OCI-LY7 (cell line): ENCODE measurements around the gene FARP2. TPM values are rescaled to one million over a fixed set of nuclear protein-coding genes. Genes with fewer than 3 reads are reported as not detected.

Experiments used
- BruUV-seq: library from RNA; stranded (reverse); fragments of 400-500 nt; replicated peaks from 2 replicates; lab custom pipeline; 2021; lab: Mats Ljungman, UMichigan
- CTCF ChIA-PET: fragments of 300-600 bp; sonication (Branson Sonifier 250); formaldehyde crosslinking; loops from one replicate; lab custom pipeline; 2022; ENCODE audit warnings: antibody characterized with exemption; ENCODE audit not compliant: unreplicated experiment; lab: Charles Lee
- POLR2A ChIA-PET: fragments of 300-600 bp; sonication (Branson Sonifier 250); formaldehyde crosslinking; loops from one replicate; lab custom pipeline; 2022; ENCODE audit warnings: antibody characterized with exemption; lab: Charles Lee
- DNase-seq: peaks from one replicate; pipeline ENCODE4 v3.0.0-alpha.2; 2015; ENCODE audit warnings: low spot score
- H2AFZ ChIP-seq: fragments of 200-600 bp; sonication (generic), shearing (Covaris generic); 2 replicates; pipeline ENCODE4 v1.6.1; 2014; ENCODE audit warnings: mild to moderate bottlenecking, antibody characterized with exemption, low read length, moderate library complexity
- H3K27ac ChIP-seq: fragments of 200-600 bp; sonication (generic); 2 replicates; pipeline ENCODE4 v1.5.1; 2014; ENCODE audit warnings: mixed run types, low read depth, mild to moderate bottlenecking, moderate library complexity, low read length, inconsistent platforms; ENCODE audit not compliant: poor library complexity, severe bottlenecking
- H3K36me3 ChIP-seq: fragments of 200-600 bp; sonication (generic); 2 replicates; pipeline ENCODE4 v1.6.1; 2014; ENCODE audit warnings: mild to moderate bottlenecking, antibody characterized with exemption, low read length, moderate library complexity, mixed read lengths; ENCODE audit not compliant: insufficient read depth
- H3K4me1 ChIP-seq: fragments of 200-600 bp; sonication (generic); 2 replicates; pipeline ENCODE4 v1.5.1; 2014; ENCODE audit warnings: mild to moderate bottlenecking, low read length; ENCODE audit not compliant: insufficient read depth, poor library complexity, severe bottlenecking
- H3K4me2 ChIP-seq: fragments of 200-600 bp; sonication (generic); 2 replicates; pipeline ENCODE4 v1.6.1; 2014; ENCODE audit warnings: mild to moderate bottlenecking, low read length
- H3K4me3 ChIP-seq: fragments of 200-600 bp; sonication (generic); 2 replicates; pipeline ENCODE4 v1.5.1; 2014; ENCODE audit warnings: mild to moderate bottlenecking, low read depth, low read length; ENCODE audit not compliant: poor library complexity, severe bottlenecking
- H3K79me2 ChIP-seq: fragments of 200-600 bp; sonication (generic); 2 replicates; pipeline ENCODE4 v1.6.1; 2016; ENCODE audit warnings: low read depth, mild to moderate bottlenecking, low read length, moderate library complexity, mixed read lengths; ENCODE audit not compliant: insufficient read depth
- H3K9me2 ChIP-seq: fragments of 200-600 bp; sonication (generic); 2 replicates; pipeline ENCODE4 v1.6.1; 2016; ENCODE audit warnings: mild to moderate bottlenecking, low read length, mixed read lengths; ENCODE audit not compliant: insufficient read depth
- H3K9me3 ChIP-seq: fragments of 200-600 bp; sonication (generic); 2 replicates; pipeline ENCODE4 v1.6.1; 2014; ENCODE audit warnings: mild to moderate bottlenecking, mixed run types, low read length, mixed read lengths
- H4K20me1 ChIP-seq: fragments of 200-600 bp; sonication (generic); 2 replicates; pipeline ENCODE4 v1.6.1; 2014; ENCODE audit warnings: mild to moderate bottlenecking, antibody characterized with exemption, low read length, moderate library complexity, mixed read lengths; ENCODE audit not compliant: insufficient read depth
- EZH2phosphoT487 ChIP-seq: fragments of 200-600 bp; sonication (generic); IDR thresholded peaks from 2 replicates; pipeline ENCODE4 v1.6.1; 2018; ENCODE audit warnings: low read depth, borderline replicate concordance, mild to moderate bottlenecking, mixed run types, antibody characterized with exemption, low read length, moderate library complexity, mixed read lengths
- intact Hi-C: fragments of 100-400 bp; cut with micrococcal nuclease; formaldehyde crosslinking; loops from one replicate; pipeline ENCODE4 v1.10.0; 2022; ENCODE audit not compliant: unreplicated experiment
- total RNA-seq, 2 experiments: library from RNA; depleted of rRNA in 1 of 2; stranded (reverse); fragments of >200 nt in 1 of 2; shearing (Covaris generic) in 1 of 2; gene quantifications; 2 replicates each; pipeline ENCODE4 v1.2.3, GENCODE V29; 2014 to 2022
- TF ChIP-seq, protein P1 (sequence below): fragments of 200-600 bp; sonication (generic); conservative IDR thresholded peaks from 2 replicates; pipeline ENCODE4 v1.5.1; 2014; ENCODE audit warnings: mild to moderate bottlenecking, antibody characterized with exemption, low read length, moderate library complexity, mixed read lengths

Gene FARP2
- total RNA-seq, 2 experiments from 2014 or later, result 33.6 to 52.7 TPM

DNA sequence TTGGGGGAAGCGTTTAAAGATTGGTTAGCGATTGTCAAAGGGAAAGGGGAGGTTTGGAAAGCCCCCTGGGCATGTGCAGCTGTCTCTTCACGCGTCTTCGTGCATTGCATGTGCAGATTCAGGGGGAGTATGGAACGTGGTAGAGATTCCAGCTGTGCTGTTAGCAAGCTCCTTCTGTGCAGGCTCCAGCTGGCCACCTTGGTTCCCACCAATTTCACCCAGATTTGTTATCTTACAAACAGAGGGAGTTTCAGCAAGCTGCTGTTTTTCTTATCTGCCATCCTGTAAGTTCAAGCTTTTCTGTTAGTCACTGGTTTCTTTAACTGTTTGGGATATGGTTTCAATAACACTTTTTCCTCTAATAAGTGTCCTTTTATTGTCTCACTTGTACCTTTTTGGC is 30.4 kb downstream of the FARP2 start:
- Histone ChIP-seq H3K9me2 (no peaks in the 10 kb centered on the region), H3K79me2 (no peaks in the 10 kb centered on the region), H2AFZ (no peak overlapping the region), H3K4me3 (no peak overlapping the region), H3K4me2 (no peak overlapping the region), H3K36me3 (peaks cover 7% of the 10 kb centered on the region; the same call in 1 of the 2 replicates), H3K9me3 (no peaks in the 10 kb centered on the region), H4K20me1 (no peaks in the 10 kb centered on the region), H3K4me1 (no peaks in the 10 kb centered on the region), H3K27ac (no peak overlapping the region)
- ChIA-PET POLR2A (no interaction called here), CTCF (no interaction called here)
- no TSS peak for BruUV-seq
- TF ChIP-seq, protein P1, sequence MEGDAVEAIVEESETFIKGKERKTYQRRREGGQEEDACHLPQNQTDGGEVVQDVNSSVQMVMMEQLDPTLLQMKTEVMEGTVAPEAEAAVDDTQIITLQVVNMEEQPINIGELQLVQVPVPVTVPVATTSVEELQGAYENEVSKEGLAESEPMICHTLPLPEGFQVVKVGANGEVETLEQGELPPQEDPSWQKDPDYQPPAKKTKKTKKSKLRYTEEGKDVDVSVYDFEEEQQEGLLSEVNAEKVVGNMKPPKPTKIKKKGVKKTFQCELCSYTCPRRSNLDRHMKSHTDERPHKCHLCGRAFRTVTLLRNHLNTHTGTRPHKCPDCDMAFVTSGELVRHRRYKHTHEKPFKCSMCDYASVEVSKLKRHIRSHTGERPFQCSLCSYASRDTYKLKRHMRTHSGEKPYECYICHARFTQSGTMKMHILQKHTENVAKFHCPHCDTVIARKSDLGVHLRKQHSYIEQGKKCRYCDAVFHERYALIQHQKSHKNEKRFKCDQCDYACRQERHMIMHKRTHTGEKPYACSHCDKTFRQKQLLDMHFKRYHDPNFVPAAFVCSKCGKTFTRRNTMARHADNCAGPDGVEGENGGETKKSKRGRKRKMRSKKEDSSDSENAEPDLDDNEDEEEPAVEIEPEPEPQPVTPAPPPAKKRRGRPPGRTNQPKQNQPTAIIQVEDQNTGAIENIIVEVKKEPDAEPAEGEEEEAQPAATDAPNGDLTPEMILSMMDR, result no peak
- no peak for TF ChIP-seq EZH2phosphoT487
- DNase-seq, result no peak
- intact Hi-C loops, result no loop called here

DNA sequence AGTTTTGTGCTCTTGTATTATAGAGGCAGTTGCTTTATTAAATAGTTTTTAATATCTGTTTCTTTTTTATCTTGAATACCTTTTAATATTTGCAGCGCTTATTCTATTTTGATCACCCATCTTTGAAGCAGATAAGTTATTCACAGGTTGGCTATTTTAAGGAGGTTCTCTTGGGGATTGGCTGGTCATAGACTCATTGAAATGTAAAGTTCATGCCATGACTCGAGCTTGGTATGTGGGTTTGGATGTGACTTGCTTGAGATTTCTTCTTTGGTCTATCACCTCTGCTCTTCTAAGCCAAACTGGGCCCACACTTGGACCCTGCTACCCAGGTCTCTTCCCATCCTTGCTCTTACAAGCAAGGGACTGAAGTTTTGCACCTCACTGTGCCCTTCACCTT is 33.6 kb downstream of the FARP2 start:
- no TSS peak for BruUV-seq
- ChIA-PET CTCF (no interaction called here), POLR2A (no interaction called here)
- intact Hi-C loops, result loop anchor here (5.0 kb wide), 1 partner anchor 172 kb away; no protein-coding TSS in a partner anchor
- no peak for DNase-seq
- Histone ChIP-seq H3K9me3 (no peaks in the 10 kb centered on the region), H3K4me1 (peaks cover 13% of the 10 kb centered on the region), H3K4me2 (no peak overlapping the region), H3K27ac (no peak overlapping the region), H3K4me3 (no peak overlapping the region), H2AFZ (no peak overlapping the region), H3K36me3 (no peaks in the 10 kb centered on the region), H4K20me1 (peaks cover 4% of the 10 kb centered on the region), H3K79me2 (no peaks in the 10 kb centered on the region), H3K9me2 (no peaks in the 10 kb centered on the region)
- TF ChIP-seq, protein P1, result no peak
- TF ChIP-seq EZH2phosphoT487, result no peak

DNA sequence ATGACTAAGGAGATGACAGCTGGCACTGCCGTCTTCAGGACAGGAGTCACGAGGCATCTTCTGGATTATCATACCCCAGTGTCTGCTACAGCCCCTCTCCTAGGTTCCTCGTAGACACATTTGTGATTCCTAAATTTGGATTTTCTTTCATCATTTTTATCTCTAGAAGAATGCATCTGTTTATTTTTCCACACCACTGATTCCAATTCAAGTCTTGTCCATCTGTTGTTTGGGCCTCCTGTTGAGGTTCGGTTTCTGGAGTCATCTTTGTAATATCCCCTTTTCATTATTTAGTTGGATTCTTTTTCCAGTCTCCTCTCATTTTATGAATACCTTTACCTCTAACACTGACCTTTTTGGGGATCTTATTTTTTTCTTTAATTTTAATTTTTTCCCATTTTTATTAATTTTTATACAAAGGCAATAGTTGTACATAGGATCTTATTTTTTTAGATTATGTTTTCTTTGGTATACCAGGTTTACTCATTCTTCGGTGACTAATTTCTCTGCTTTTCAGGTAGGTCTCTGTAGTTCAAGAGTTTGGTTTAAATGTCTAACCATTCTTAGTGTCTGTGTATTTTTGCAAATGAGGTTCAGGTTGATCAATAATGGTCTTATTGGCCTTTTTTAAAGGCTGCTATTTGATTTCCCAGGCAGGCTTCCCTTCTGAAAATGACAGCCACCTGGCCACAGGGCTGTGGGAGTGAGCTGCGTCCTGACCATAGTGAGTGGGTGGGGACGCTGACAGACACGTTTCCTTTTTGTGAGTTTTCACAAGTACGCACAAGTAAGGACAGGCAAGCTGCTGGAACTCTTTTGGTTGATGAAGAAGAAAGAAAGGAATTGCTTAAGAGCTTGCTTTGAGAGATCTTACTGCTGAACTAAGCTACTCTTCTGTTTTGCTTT is 34.5 kb downstream of the FARP2 start:
- POLR2A ChIA-PET, result interaction anchor here (0.8 to 2.9 kb wide), 3 partner anchors 10 to 32 kb away, joined by 3 to 11 read pairs (median 3); no protein-coding TSS in a partner anchor
- BruUV-seq, result no TSS peak
- Histone ChIP-seq H3K9me2 (no peaks in the 10 kb centered on the region), H4K20me1 (peaks cover 4% of the 10 kb centered on the region), H3K27ac (no peak overlapping the region), H3K4me3 (no peak overlapping the region), H3K9me3 (no peaks in the 10 kb centered on the region), H3K36me3 (peaks cover 3% of the 10 kb centered on the region; the same call in 1 of the 2 replicates), H3K4me2 (no peak overlapping the region), H2AFZ (no peak overlapping the region), H3K4me1 (peaks cover 13% of the 10 kb centered on the region), H3K79me2 (no peaks in the 10 kb centered on the region)
- no peak for TF ChIP-seq EZH2phosphoT487
- TF ChIP-seq, protein P1, result no peak
- intact Hi-C loops, result loop anchor here (5.0 kb wide), 1 partner anchor 173 kb away; no protein-coding TSS in a partner anchor
- DNase-seq, result no peak
- CTCF ChIA-PET, result no interaction called here
